HG03575 (cell line): ENCODE data around the gene SEZ6.

Experiments used
- ATAC-seq: cut with Tn5 transposase; IDR thresholded peaks from one replicate; pipeline ENCODE4 v1.9.1; 2021; ENCODE audit not compliant: unreplicated experiment, insufficient number of reproducible peaks, low FRiP score; ENCODE audit errors: extremely low read depth

SEZ6 gene

DNA sequence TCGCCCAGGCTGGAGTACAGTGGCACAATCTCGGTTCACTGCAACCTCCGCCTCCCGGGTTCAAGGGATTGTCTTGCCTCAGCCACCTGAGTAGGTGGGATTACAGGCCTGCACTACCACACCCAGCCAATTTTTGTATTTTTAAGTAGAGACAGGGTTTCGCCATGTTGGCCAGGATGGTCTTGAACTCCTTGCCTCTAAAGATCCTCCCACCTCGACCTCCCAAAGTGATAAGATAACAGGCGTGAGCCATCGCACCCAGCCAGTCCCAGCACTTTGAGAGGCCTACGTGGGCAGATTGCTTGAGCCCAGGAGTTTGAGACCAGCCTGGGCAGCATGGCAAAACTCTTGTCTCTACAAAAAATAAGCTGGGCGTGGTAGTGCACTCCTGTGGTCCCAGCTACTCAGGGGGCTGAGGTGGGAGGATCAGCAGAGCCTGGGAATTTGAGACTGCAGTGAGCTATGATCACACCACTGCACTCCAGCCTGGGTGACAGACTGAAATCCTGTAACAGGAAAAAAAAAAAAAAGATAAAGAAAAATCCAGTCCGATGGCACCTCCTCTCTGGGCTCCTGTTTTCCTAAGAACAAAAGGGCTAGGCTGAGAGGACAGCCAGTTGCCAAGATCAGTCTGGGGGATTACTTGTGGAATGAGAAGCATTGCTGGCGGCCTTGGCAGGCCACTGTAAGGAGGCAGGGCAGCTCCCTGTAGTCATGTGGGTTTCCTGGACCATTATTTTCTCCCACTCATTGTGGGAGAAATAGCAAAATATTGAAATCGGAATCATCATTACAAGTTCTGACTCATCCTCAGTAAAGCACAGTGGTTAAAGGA lies 34.1 kb upstream of the SEZ6 start:
- no peak for ATAC-seq

DNA sequence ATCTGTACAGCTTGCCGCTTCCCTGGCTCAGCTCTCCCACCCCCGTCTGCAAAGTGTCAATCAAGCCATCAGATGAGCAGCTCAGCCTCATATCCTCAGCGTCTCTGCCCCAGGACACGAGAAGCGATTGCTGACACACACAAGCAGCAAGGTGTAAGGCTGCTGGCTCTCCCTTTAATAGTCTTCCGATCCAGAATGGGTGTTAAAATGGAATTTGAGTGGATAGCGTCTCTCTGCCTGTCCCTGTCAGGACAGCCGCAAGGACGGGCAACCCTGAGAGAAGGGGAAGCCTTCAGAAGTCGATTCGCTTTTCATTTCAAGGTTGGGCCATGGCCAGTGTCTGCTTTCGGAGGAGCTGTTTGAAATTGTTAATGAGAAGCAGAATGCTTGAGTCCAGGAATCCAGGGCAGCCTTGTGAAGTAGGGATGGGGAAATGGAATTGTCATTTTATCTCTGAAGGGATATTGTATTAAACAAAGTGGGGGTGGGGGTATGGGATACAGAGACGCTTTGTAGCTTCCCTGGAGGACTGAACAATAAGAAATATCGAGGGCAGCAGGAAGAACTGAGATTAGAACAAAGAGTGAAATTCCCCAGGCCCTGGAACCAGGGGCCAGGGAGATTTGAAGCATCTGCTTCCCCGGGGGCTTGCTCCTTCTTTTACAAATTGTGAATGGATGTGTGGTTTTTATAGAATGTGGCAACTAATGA lies 32.4 kb upstream of the SEZ6 start:
- no peak for ATAC-seq

DNA sequence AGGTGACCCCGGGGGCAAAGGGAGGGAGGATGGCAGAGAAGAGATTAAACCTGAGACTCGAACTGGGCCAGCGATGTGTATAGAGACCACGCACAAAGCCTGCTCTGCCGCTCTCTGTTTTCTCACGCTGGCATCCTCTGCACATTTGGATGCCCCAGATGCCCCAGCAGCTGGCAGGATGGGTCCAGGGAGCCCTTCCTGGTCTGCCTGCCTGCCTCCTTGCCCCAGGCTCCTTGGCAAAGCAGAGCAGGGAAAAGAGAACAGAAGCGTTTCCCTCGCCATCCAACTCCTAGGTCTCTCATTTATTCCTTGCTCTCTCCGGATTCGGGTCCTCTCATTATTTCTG lies 31.9 kb upstream of the SEZ6 start:
- no peak for ATAC-seq

DNA sequence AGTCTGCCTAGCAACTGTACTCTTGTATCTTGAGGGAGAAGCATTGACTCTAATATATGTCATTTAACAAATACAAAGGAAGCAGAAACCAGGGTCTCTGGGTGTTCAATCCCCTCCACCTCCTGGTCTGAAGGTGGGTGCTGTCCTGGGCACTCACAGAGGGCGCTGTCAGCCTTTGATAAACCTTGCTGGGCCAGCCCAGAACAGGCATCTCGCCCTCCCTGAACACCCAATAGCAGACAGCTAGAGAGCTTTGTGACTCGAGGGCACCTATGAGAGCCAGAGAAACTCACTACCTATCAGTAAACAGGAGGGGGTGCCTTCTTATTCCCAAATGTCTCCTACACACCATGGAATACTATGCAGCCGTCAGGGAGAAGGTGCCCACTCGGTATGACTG lies 30.8 kb upstream of the SEZ6 start:
- no peak for ATAC-seq

DNA sequence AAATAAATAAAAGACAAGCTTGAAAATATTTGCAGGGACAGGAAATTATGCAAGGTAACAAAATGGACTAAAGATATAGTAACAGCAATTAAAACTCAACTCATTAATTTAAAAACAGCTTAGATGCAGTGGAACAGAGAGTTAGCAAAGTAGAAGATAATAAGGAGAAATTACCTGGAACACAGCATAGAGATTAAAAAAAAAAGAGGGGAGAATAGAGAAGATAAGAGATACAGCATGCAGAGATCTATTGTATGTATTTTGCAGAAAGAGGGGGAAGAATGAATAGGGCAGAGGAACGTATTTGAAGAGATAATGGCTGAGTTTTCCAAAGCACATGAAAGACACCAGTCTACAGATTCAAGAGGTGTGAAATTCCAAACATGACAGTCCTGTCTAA lies 28.7 kb upstream of the SEZ6 start:
- no peak for ATAC-seq

DNA sequence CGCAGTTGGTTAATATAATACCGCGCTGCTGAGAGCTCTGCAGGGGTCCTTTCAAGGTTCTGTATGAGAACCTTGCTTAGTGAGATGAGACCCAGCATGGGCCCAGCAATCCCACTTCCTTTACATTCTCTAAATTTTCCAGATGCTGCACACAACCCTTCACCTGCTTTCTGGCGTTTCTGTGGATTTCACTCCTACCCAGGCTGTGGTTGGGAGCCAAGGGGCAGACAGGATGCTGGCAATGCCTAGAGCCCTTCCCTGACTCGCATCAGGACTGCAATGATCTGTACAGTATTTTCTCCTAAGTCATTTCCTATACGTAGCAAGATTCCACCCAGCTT lies 27.0 kb upstream of the SEZ6 start:
- no peak for ATAC-seq

DNA sequence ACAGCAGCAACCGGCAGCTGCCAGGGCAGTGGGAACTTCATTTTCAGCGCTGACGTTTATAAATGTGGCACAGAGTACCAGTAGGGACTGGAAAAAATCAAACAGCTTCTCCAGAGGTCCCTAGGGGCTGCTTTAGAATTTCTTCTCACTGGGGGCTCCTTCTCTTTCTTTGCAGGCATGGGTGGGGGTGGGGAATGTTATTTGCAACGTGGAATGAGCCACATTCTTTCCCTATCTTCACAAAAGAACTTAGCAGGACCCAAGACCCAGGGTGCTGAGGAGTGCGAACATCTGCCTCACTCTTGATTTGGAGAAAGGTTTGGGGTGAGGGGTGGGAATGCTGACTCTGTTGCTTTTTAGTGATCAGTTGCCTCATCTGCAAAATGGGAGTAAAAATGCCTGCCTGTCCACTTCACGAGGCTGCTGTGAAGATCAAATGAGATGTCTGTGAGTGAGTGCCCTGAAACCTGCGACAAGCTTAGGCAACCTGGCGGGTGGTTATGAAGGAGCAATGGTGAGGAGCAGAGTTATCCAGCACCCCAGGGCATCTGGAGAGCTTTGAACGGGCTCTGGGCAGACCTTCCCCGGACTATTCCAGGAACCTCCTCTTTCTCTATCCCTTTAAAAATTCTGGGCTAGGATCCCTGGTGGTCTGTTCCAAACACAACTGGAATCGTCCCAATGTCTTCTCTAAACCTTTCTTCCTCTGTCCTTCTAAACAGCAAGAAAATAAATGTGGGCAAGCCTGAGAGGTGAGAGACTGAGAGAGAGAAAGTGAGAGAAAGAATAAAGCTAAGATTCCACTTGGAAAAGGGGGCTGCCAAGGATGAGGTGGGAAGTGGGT lies 26.4 kb upstream of the SEZ6 start:
- no peak for ATAC-seq

DNA sequence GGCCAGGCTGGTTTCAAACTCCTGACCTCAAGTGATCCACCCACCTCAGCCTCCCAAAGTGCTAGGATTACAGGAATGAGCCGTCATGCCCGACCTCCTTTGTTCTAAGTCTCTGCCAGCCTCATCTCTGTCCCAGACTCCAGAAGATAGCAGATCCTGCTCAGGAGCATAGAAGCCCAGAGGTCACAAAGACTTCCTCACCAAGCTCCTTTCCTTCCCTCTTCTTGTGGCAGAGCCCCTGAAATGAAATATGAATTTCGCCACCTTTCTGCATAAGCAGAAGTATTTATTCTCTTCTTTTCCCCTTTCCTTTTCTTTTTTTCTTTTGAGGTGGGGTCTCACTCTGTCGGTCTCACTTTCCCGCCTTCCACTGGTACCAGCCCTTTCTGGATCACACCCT lies 25.7 kb upstream of the SEZ6 start:
- no peak for ATAC-seq

DNA sequence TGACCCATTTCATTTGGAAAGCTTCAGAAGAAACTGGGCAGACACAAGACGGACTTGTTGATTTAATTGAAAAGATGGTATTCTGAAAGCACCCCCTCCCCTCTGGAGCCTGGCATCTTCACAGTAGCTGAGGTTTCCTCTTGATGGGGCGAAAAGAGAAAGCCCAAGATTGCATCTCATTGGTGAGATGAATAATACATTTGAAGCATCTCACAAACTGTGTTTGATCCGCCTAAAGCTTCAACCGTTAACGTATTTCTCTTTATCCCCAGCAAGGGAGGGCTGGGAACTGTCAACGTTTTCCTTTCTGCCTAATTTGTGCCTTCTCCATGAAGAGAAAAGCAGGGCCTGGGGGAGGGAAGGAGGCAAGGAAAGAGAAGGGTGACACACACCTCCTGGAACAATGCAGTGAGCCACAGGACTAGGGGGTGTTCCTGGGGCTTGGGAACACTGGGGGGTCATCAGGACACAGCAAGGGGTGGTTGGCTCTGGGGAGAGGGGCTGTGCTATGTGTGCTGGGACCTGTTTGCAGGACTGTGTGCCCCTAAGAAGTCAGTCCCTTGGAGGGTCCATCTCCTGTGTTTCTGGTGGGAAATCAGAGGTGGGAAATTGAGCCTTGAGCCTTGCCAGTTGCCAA lies 18.6 kb upstream of the SEZ6 start:
- ATAC-seq, result no peak

DNA sequence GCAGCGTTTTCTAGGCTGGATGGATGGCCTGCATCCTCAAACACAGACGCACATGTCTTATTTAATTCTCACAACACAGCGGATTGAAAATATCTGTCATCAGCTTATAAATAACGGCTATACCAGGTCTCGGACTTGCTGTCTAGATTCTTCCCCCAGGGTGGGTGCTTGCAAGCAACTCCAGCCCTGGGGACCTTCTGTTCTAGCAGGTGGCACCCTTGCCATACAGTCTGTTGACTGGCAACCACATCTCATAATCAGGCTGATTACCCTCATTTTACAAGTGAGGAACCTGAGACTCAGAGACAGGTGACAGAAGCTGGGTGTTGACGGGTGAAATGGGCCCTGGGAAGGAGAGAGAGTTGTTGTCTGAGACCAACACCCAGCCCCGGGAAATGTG lies 16.2 kb upstream of the SEZ6 start:
- no peak for ATAC-seq

DNA sequence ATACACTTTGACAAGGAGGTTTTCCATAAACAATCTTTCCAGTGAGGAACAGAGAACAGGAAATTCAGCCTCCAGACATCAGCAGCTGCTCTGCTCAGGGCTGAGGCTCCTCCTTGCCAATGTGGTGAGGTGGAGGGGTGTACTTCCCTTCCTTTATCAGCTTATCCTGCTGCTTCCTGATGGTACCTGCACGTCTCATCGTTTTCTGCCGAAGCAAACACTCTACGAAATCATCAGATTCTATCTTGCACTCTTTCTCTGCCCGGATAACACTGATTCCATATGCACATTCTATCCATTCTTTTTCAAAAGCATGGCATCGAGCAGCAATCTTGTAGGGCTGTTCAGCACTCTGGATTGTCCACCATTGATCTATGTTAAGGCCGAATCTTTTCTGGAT lies 15.4 kb upstream of the SEZ6 start:
- ATAC-seq, result no peak

DNA sequence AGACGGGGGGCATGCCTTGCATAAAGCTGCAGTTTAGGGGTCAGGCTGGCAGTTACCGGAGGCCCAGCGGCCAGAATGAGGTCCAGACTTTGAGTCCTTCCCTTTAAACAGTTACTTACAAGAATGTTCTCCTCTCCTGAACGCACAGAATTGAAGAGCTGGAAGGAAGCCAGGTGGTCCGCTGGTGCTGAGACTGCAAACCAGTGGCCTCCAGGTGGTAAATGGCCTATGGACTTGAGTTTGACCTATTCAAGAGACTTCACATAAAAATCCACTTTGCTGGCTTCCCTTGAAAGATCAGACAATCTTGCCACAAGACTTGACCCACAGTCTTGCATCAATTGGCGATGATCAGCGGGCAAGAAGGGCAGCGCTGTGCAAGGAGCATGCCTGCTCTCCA lies 14.7 kb upstream of the SEZ6 start:
- ATAC-seq, result no peak

DNA sequence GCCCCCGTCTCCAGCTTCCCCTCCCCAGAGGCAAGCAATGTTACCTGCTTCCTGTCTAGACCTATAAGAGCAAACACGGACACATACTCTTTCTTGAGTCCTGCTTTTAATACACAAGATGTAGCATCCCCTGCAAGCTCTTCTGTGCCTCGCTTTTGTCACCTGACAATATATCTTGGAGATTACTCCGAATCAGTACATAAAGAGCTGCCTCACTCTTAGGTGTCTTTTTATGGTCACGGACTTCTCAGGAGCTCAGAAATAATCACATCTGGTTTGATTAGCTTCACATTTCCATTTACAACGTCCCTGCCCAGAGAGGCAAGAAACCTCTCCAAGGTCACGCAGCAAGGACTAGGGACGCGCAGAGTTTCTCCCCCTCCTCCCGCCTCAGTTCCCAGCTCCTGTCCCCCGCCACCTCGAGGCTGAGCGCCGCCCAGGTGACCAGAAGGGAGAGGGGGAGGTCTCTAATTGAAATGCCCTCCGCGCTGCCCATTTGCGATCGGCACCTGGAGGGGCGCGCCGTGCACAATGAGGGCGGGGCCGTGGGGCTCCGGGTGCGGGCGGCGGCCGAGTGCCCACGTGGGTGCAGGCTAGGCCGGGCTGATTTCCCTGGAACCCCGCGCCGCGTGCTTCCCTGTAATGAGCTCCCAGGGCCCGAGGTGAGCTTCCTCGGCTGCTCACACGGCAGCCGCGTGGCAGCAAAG lies 13.8 kb upstream of the SEZ6 start:
- no peak for ATAC-seq

DNA sequence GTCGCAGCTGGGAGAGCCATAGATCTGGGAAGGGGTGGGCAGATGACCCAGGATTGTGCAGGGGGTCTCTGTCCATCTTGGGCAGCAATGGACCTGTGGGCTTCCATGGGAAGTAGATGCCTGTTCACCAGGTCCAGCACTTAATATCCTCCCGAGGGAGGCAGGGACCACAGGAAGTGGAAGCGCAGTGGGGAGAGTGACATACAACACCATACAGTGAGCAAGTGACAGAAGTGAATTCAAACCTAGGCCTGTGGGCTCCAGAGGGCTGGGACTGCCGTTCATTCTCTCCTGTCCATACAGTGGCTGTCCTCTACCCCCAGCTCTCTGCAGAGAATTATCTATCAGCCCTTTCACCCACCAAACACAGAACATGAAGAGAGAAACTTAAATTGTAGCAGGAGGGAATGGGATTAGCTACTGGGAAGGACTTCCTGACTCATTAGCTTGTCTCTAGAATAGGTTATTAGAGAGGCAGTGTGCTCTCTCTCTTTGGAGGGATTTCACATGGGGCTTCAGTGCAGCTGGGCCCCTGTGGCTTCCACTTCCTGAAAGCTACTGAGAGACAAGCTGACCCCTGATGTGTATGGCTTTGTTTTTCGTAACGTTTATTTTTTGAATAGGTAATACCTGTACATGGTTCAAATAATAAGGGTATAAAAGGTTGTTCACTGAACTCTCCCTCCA lies 13.1 kb upstream of the SEZ6 start:
- no peak for ATAC-seq

DNA sequence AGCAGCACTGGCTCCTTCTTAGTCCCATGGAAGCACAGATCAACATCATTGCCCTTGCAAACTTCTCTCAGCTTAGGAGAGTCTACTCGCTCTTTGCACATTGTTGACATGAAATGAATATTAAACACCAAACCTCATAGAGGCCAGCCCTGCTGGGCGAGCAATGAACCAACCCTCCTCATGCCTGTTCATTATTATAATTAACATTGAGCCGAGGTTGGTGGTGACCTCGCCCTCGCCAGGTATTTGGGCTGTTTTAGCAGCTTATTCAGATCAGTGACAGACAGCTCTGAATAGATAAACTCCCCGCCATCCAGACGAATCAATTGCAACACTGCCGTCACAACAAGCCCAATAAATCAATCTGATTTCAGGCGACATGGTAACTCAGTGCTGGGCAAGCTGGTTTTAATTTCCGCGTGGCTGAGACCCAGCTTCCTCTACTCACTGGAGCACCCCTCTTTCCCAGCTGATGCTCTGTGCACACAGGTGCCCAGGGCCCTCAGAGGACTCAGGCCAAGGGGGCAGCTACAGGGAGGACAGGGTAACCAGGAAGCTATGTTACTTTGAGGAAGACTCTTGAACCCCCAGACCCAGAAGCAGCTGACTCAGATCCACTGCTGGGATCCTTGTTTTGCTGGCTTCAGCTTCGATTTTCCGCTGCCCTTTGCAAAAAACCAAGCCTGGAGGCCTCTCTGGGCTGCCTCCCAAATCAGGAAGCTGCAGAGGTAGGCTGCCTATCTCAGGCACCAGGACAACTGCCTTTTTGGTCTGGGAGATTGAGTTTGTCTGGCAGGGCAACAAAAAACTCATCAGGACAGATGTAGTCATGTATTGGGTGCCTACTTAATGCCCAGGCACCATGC lies 10.7 kb upstream of the SEZ6 start:
- no peak for ATAC-seq

DNA sequence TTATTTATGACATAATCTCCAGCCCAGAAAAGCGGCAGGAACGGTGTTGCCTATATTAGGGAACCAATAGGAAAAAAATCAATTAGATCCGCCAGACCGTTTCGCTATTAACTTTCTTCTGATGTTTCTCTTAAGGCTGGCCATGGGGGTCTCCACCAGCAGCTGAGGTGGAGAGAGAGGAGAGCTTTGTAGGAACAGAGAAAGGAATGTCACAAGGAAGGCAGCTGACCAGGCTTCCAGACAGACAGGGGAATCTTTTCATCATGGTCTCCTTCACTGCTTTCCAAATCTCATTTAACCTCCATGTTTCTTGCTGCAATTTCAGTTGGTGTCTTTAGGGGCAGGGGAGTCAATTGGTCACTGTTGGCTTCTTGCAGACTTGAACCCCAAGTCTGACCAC lies 8.9 kb upstream of the SEZ6 start:
- ATAC-seq, result no peak

DNA sequence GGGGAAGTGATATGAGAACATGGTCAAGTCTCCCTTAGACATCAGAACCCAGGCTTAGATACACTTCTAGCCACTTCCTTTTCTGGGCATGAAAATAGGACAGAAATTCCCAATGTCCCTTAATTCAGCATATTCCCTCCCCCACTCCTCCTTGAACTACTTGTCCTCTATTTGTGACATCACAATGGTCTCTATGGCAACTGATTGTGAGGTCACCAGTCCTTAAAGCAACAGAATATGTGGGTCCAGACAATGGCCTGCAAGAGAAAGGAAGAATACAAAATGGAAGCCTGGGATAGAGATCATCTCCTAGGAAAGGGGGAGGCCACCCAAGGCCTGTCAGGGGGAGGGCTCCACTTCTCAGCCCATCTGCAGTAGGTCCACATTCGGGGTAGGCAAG lies 6.7 kb upstream of the SEZ6 start:
- no peak for ATAC-seq

DNA sequence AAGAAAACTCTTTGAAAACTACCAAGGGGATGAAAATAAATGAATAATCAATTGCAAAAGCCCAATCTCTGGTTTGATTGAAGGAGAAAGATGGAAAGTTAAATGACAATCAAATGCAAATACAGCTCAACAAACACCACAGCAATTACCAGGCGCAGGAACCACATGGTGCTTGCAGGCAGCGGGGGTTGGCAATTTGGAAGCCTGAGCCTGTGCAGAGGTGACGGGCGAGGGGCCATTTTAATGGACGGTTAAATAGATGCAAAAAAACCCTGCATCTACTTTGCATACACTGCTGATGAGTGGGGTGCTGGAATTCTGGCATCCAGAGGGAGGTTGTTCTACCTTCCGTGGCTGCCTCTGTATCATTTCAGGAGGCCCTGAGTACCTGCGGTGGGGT lies 4.8 kb upstream of the SEZ6 start:
- ATAC-seq, result no peak
